Measurements from ENCODE around the gene COL6A2.

Gene COL6A2

GRCh38 chr21:46144464-46145070 lies 46.7 kb downstream of the COL6A2 start:
- DNase-seq (ENCODE audit: low spot score), result no peak

- no peak for DNase-seq (ENCODE audit: low spot score)
Observed at GRCh38 chr21:46145159-46145839, 47.4 kb downstream of the COL6A2 start.

- DNase-seq (ENCODE audit: low spot score), result no peak
Observed at GRCh38 chr21:46145840-46146691, 48.2 kb downstream of the COL6A2 start.

GRCh38 chr21:46146856-46147255 lies 48.9 kb downstream of the COL6A2 start:
- no peak for DNase-seq (ENCODE audit: low spot score)

GRCh38 chr21:46147429-46147828 lies 49.5 kb downstream of the COL6A2 start:
- DNase-seq (ENCODE audit: low spot score), result peak; percentile 58

GRCh38 chr21:46148106-46148505 lies 50.2 kb downstream of the COL6A2 start:
- no peak for DNase-seq (ENCODE audit: low spot score)

GRCh38 chr21:46149205-46149901 lies 51.4 kb downstream of the COL6A2 start:
- DNase-seq (ENCODE audit: low spot score), result no peak

- no peak for DNase-seq (ENCODE audit: low spot score)
Observed at GRCh38 chr21:46150073-46150472, 52.2 kb downstream of the COL6A2 start.

GRCh38 chr21:46150491-46151121 lies 52.7 kb downstream of the COL6A2 start:
- no peak for DNase-seq (ENCODE audit: low spot score)

GRCh38 chr21:46151261-46151988 lies 53.5 kb downstream of the COL6A2 start:
- no peak for DNase-seq (ENCODE audit: low spot score)

- no peak for DNase-seq (ENCODE audit: low spot score)
Observed at GRCh38 chr21:46151989-46152926, 54.3 kb downstream of the COL6A2 start.

GRCh38 chr21:46152927-46153246 lies 55.0 kb downstream of the COL6A2 start:
- no peak for DNase-seq (ENCODE audit: low spot score)

- DNase-seq (ENCODE audit: low spot score), result peak; percentile 48
Observed at GRCh38 chr21:46153247-46154154, 55.6 kb downstream of the COL6A2 start.

- no peak for DNase-seq (ENCODE audit: low spot score)
Observed at GRCh38 chr21:46154155-46154954, 56.4 kb downstream of the COL6A2 start.

- DNase-seq (ENCODE audit: low spot score), result no peak
Observed at GRCh38 chr21:46154955-46155513, 57.1 kb downstream of the COL6A2 start.

GRCh38 chr21:46155514-46156377 lies 57.8 kb downstream of the COL6A2 start, which contains the start of gene FTCD:
Gene FTCD, minus strand, starts transcription at chr21:46155579. Its CDS starts 56 bp downstream, at chr21:46155523.
- peak; percentile 19 for DNase-seq (ENCODE audit: low spot score)

GRCh38 chr21:46156378-46156645 lies 58.4 kb downstream of the COL6A2 start:
- no peak for DNase-seq (ENCODE audit: low spot score)

All from kidney tubule cell (primary cell).